ENCODE results near the gene ANO2.

The ANO2 gene

DNA sequence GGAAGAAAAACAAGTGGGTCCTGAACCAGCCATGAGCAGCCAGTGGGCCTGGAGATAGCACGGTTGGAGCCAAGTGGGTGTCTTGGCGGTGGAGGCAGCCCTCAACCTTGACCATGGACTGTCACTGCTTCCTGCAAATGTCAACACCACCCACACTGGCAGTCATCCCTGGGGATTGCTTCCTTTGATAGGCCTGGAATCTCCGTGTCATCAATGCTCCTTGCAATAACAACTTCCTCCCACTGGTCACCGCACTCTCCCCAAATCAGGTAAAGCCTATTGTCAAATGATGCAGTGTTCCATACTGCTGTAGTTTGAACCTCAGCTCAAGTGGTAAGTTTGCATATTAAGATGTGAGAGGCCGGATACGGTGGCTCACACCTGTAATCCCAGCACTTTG is 384.0 kb downstream of the ANO2 start:
- no peaks in the 10 kb centered on the region for H3K9me3 ChIP-seq (ENCODE audit: control insufficient read depth, insufficient read depth, low read length)
- H3F3A ChIP-seq (ENCODE audit: control insufficient read depth, insufficient read depth): no peaks in the 10 kb centered on the region
- no peaks in the 10 kb centered on the region for H3K4me1 ChIP-seq (ENCODE audit: control insufficient read depth, low read length)
- no peaks in the 10 kb centered on the region for H4K20me1 ChIP-seq (ENCODE audit: control insufficient read depth, insufficient read depth, low read depth, low read length)
- TF ChIP-seq EZH2phosphoT487 (IDR thresholded peaks at IDR 0.05; ENCODE audit: borderline replicate concordance, low read length): no peak
- TF ChIP-seq, protein P1, sequence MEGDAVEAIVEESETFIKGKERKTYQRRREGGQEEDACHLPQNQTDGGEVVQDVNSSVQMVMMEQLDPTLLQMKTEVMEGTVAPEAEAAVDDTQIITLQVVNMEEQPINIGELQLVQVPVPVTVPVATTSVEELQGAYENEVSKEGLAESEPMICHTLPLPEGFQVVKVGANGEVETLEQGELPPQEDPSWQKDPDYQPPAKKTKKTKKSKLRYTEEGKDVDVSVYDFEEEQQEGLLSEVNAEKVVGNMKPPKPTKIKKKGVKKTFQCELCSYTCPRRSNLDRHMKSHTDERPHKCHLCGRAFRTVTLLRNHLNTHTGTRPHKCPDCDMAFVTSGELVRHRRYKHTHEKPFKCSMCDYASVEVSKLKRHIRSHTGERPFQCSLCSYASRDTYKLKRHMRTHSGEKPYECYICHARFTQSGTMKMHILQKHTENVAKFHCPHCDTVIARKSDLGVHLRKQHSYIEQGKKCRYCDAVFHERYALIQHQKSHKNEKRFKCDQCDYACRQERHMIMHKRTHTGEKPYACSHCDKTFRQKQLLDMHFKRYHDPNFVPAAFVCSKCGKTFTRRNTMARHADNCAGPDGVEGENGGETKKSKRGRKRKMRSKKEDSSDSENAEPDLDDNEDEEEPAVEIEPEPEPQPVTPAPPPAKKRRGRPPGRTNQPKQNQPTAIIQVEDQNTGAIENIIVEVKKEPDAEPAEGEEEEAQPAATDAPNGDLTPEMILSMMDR (IDR thresholded peaks at IDR 0.05; ENCODE audit: low read depth, low read length, poor library complexity, severe bottlenecking): no peak
- H3K27me3 ChIP-seq (ENCODE audit: control insufficient read depth, low read length): no peaks in the 10 kb centered on the region
- no peak overlapping the region for H3K4me3 ChIP-seq (ENCODE audit: low read length)
- H3K79me2 ChIP-seq (ENCODE audit: control insufficient read depth, low read length): no peaks in the 10 kb centered on the region
- H3K27ac ChIP-seq (ENCODE audit: low read depth, low read length): no peak overlapping the region
- no peaks in the 10 kb centered on the region for H3K9me2 ChIP-seq (replicated peaks; ENCODE audit: control insufficient read depth, low read length)
- no peak overlapping the region for H3K4me2 ChIP-seq (ENCODE audit: low read length)
- H3K36me3 ChIP-seq (ENCODE audit: control insufficient read depth, low read length): no peaks in the 10 kb centered on the region

DNA sequence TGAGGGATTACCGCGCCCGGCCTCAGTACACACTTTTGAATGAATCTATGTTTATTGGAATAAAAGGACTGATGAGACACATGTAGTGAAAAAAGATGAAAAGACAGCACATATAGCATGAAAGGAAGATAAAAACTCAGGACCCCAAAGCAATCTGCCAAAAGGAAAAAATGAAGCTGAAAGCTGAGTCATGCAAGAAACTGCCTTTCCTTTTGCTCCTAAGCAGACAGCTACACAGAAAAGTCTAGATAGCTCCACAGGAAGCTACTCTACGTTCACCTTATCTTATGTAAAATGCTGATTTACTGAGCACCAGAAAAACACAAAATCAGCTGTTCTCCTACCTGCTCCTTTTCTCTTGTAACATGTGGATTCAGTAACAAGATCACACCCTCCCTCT is 384.8 kb downstream of the ANO2 start:
- no peaks in the 10 kb centered on the region for H3K27me3 ChIP-seq (ENCODE audit: control insufficient read depth, low read length)
- H3K4me3 ChIP-seq (ENCODE audit: low read length): no peak overlapping the region
- H3F3A ChIP-seq (ENCODE audit: control insufficient read depth, insufficient read depth): no peaks in the 10 kb centered on the region
- no peaks in the 10 kb centered on the region for H3K79me2 ChIP-seq (ENCODE audit: control insufficient read depth, low read length)
- TF ChIP-seq, protein P1 (IDR thresholded peaks at IDR 0.05; ENCODE audit: low read depth, low read length, poor library complexity, severe bottlenecking): no peak
- TF ChIP-seq EZH2phosphoT487 (IDR thresholded peaks at IDR 0.05; ENCODE audit: borderline replicate concordance, low read length): no peak
- H3K36me3 ChIP-seq (ENCODE audit: control insufficient read depth, low read length): no peaks in the 10 kb centered on the region
- no peaks in the 10 kb centered on the region for H4K20me1 ChIP-seq (ENCODE audit: control insufficient read depth, insufficient read depth, low read depth, low read length)
- no peaks in the 10 kb centered on the region for H3K9me3 ChIP-seq (ENCODE audit: control insufficient read depth, insufficient read depth, low read length)
- no peak overlapping the region for H3K4me2 ChIP-seq (ENCODE audit: low read length)
- no peak overlapping the region for H3K27ac ChIP-seq (ENCODE audit: low read depth, low read length)
- no peaks in the 10 kb centered on the region for H3K4me1 ChIP-seq (ENCODE audit: control insufficient read depth, low read length)
- H3K9me2 ChIP-seq (replicated peaks; ENCODE audit: control insufficient read depth, low read length): no peaks in the 10 kb centered on the region

DNA sequence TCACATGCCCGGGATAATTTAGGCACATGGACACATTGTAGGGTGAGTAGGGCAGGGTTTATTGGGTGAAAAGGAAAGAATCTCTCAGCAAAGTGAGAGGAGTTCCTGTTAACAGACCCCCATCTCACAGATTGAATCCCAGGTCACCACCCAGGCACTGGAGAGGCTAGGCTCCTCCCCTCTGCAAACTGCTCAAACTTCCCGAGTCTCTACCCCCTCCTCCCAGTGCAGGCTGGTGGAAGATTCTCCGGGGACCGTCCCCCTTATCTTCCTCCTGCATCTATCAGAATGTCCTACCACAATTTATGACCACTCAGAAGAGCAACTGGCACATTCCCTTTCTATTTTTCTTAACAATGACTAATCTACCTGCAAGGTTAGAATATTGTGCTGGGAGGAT is 387.2 kb downstream of the ANO2 start:
- H3K4me2 ChIP-seq (ENCODE audit: low read length): no peak overlapping the region
- no peaks in the 10 kb centered on the region for H3K36me3 ChIP-seq (ENCODE audit: control insufficient read depth, low read length)
- no peaks in the 10 kb centered on the region for H4K20me1 ChIP-seq (ENCODE audit: control insufficient read depth, insufficient read depth, low read depth, low read length)
- no peaks in the 10 kb centered on the region for H3K9me3 ChIP-seq (ENCODE audit: control insufficient read depth, insufficient read depth, low read length)
- H3F3A ChIP-seq (ENCODE audit: control insufficient read depth, insufficient read depth): no peaks in the 10 kb centered on the region
- no peaks in the 10 kb centered on the region for H3K27me3 ChIP-seq (ENCODE audit: control insufficient read depth, low read length)
- no peaks in the 10 kb centered on the region for H3K4me1 ChIP-seq (ENCODE audit: control insufficient read depth, low read length)
- H3K27ac ChIP-seq (ENCODE audit: low read depth, low read length): no peak overlapping the region
- no peaks in the 10 kb centered on the region for H3K9me2 ChIP-seq (replicated peaks; ENCODE audit: control insufficient read depth, low read length)
- no peak overlapping the region for H3K4me3 ChIP-seq (ENCODE audit: low read length)
- H3K79me2 ChIP-seq (ENCODE audit: control insufficient read depth, low read length): no peaks in the 10 kb centered on the region
- TF ChIP-seq EZH2phosphoT487 (IDR thresholded peaks at IDR 0.05; ENCODE audit: borderline replicate concordance, low read length): no peak
- TF ChIP-seq, protein P1 (IDR thresholded peaks at IDR 0.05; ENCODE audit: low read depth, low read length, poor library complexity, severe bottlenecking): no peak

All from DOHH2 (cell line).